NOMO-1 treated with DMSO at 0.1 percent for 48 hours (cell line): ENCODE results near the gene CFAP92.
"Not testable (repeated sequence)": the region's sequence is repeated elsewhere in the genome, so short reads cannot be mapped to it uniquely, and the experiment has no call there.

ENCODE experiments used
- DNase-seq: peaks from one replicate; lab custom pipeline; 2025; ENCODE audit not compliant: unreplicated experiment; lab: John Stamatoyannopoulos, UW

The CFAP92 gene

GRCh38 chr3:128906804-128907525 lies 86.9 kb downstream of the CFAP92 start:
- no peak for DNase-seq

GRCh38 chr3:128906031-128906803 lies 87.7 kb downstream of the CFAP92 start:
- no peak for DNase-seq

- DNase-seq: no peak
Observed at GRCh38 chr3:128903501-128903900, 90.4 kb downstream of the CFAP92 start.

GRCh38 chr3:128902426-128902825 lies 91.5 kb downstream of the CFAP92 start:
- no peak for DNase-seq

- DNase-seq: no peak
Observed at GRCh38 chr3:128895843-128896697, 97.8 kb downstream of the CFAP92 start.

GRCh38 chr3:128889139-128889894 lies 104.6 kb downstream of the CFAP92 start:
- no peak for DNase-seq

- no peak for DNase-seq
Observed at GRCh38 chr3:128884992-128885391, 108.9 kb downstream of the CFAP92 start.

GRCh38 chr3:128882719-128883118 lies 111.2 kb downstream of the CFAP92 start:
- no peak for DNase-seq

GRCh38 chr3:128881576-128881975 lies 112.3 kb downstream of the CFAP92 start:
- no peak for DNase-seq

- DNase-seq: not testable (repeated sequence)
Observed at GRCh38 chr3:128880455-128880854, 113.4 kb downstream of the CFAP92 start.

- no peak for DNase-seq
Observed at GRCh38 chr3:128879991-128880390, 113.9 kb downstream of the CFAP92 start.

- DNase-seq: peak; percentile 99
Observed at GRCh38 chr3:128879125-128879969, 114.5 kb downstream of the CFAP92 start, which contains the start of gene ACAD9. Gene ACAD9 (plus strand): TSS chr3:128879620. CDS start chr3:128879692, 72 bp downstream.

GRCh38 chr3:128878556-128879124 lies 115.2 kb downstream of the CFAP92 start:
- peak; percentile 84 for DNase-seq

- DNase-seq: no peak
Observed at GRCh38 chr3:128878011-128878457, 115.8 kb downstream of the CFAP92 start.

- peak; percentile 93 for DNase-seq
Observed at GRCh38 chr3:128875556-128876120, 118.2 kb downstream of the CFAP92 start.

- no peak for DNase-seq
Observed at GRCh38 chr3:128874481-128875180, 119.2 kb downstream of the CFAP92 start.

- no peak for DNase-seq
Observed at GRCh38 chr3:128873244-128874022, 120.4 kb downstream of the CFAP92 start.

GRCh38 chr3:128872744-128873143 lies 121.1 kb downstream of the CFAP92 start:
- no peak for DNase-seq
